ENCODE data around the gene FAM163B.

FAM163B gene

GRCh38 chr9:133636902-133637301, 27.7 kb upstream of the FAM163B start:
- no peaks in the 10 kb centered on the region for H3K36me3 ChIP-seq (ENCODE audit: control insufficient read depth, low read length)
- no peak overlapping the region for H3K27ac ChIP-seq (ENCODE audit: low read depth, low read length)
- H3K27me3 ChIP-seq (ENCODE audit: control insufficient read depth, low read length): no peaks in the 10 kb centered on the region; the same call in 1 of the 2 replicates
- 0 out of 2 replicates have a peak, but pooled peaks cover 3% of the 10 kb centered on the region for H4K20me1 ChIP-seq (ENCODE audit: control insufficient read depth, insufficient read depth, low read depth, low read length)
- TF ChIP-seq CTCF (IDR thresholded peaks at IDR 0.05; ENCODE audit: low read depth, low read length, poor library complexity, severe bottlenecking) (no peak), EZH2phosphoT487 (IDR thresholded peaks at IDR 0.05; ENCODE audit: borderline replicate concordance, low read length) (no peak)
- no peaks in the 10 kb centered on the region for H3K4me1 ChIP-seq (ENCODE audit: control insufficient read depth, low read length)
- H3K9me2 ChIP-seq (replicated peaks; ENCODE audit: control insufficient read depth, low read length): no peaks in the 10 kb centered on the region
- no peaks in the 10 kb centered on the region for H3K9me3 ChIP-seq (ENCODE audit: control insufficient read depth, insufficient read depth, low read length)
- H3K79me2 ChIP-seq (ENCODE audit: control insufficient read depth, low read length): no peaks in the 10 kb centered on the region
- H3F3A ChIP-seq (ENCODE audit: control insufficient read depth, insufficient read depth): no peaks in the 10 kb centered on the region
- H3K4me2 ChIP-seq (ENCODE audit: low read length): no peak overlapping the region
- H3K4me3 ChIP-seq (ENCODE audit: low read length): no peak overlapping the region

- Histone ChIP-seq H3K36me3 (ENCODE audit: control insufficient read depth, low read length) (no peaks in the 10 kb centered on the region), H3K9me3 (ENCODE audit: control insufficient read depth, insufficient read depth, low read length) (no peaks in the 10 kb centered on the region), H3K27ac (ENCODE audit: low read depth, low read length) (no peak within 1 kb of the TSS), H3K4me2 (ENCODE audit: low read length) (no peak within 1 kb of the TSS), H3F3A (ENCODE audit: control insufficient read depth, insufficient read depth) (no peaks in the 10 kb centered on the region), H4K20me1 (ENCODE audit: control insufficient read depth, insufficient read depth, low read depth, low read length) (0 out of 2 replicates have a peak, but pooled peaks cover 3% of the 10 kb centered on the region), H3K79me2 (ENCODE audit: control insufficient read depth, low read length) (no peaks in the 10 kb centered on the region), H3K27me3 (ENCODE audit: control insufficient read depth, low read length) (no peaks in the 10 kb centered on the region; the same call in 1 of the 2 replicates), H3K4me1 (ENCODE audit: control insufficient read depth, low read length) (no peaks in the 10 kb centered on the region), H3K9me2 (replicated peaks; ENCODE audit: control insufficient read depth, low read length) (no peaks in the 10 kb centered on the region), H3K4me3 (ENCODE audit: low read length) (no peak within 1 kb of the TSS)
- no peak for TF ChIP-seq CTCF (IDR thresholded peaks at IDR 0.05; ENCODE audit: low read depth, low read length, poor library complexity, severe bottlenecking)
- TF ChIP-seq EZH2phosphoT487 (IDR thresholded peaks at IDR 0.05; ENCODE audit: borderline replicate concordance, low read length): no peak
These were observed 26.6 kb upstream of the FAM163B start, which contains the start of gene DBH for GRCh38 chr9:133635533-133636531. Gene DBH, plus strand, starts transcription at chr9:133636363. Its CDS starts 9 bp downstream, at chr9:133636372.

GRCh38 chr9:133635098-133635497, 25.9 kb upstream of the FAM163B start:
- no peaks in the 10 kb centered on the region; the same call in 1 of the 2 replicates for H3K27me3 ChIP-seq (ENCODE audit: control insufficient read depth, low read length)
- no peak overlapping the region for H3K27ac ChIP-seq (ENCODE audit: low read depth, low read length)

More at GRCh38 chr9:133635098-133635497, 25.9 kb upstream of the FAM163B start:
- H3K4me2 ChIP-seq (ENCODE audit: low read length): no peak overlapping the region
- no peaks in the 10 kb centered on the region for H3K9me2 ChIP-seq (replicated peaks; ENCODE audit: control insufficient read depth, low read length)
- no peaks in the 10 kb centered on the region for H3K4me1 ChIP-seq (ENCODE audit: control insufficient read depth, low read length)
- no peaks in the 10 kb centered on the region for H3K9me3 ChIP-seq (ENCODE audit: control insufficient read depth, insufficient read depth, low read length)
- H3K36me3 ChIP-seq (ENCODE audit: control insufficient read depth, low read length): no peaks in the 10 kb centered on the region
- TF ChIP-seq EZH2phosphoT487 (IDR thresholded peaks at IDR 0.05; ENCODE audit: borderline replicate concordance, low read length) (no peak), CTCF (IDR thresholded peaks at IDR 0.05; ENCODE audit: low read depth, low read length, poor library complexity, severe bottlenecking) (no peak)
- H3F3A ChIP-seq (ENCODE audit: control insufficient read depth, insufficient read depth): no peaks in the 10 kb centered on the region
- H3K79me2 ChIP-seq (ENCODE audit: control insufficient read depth, low read length): no peaks in the 10 kb centered on the region
- no peaks in the 10 kb centered on the region for H4K20me1 ChIP-seq (ENCODE audit: control insufficient read depth, insufficient read depth, low read depth, low read length)
- no peak overlapping the region for H3K4me3 ChIP-seq (ENCODE audit: low read length)

Data from DOHH2 (cell line).